Astrocyte (in vitro differentiated cells and primary cell): ENCODE data around the gene CTNS. TPM values are rescaled to one million over a fixed set of nuclear protein-coding genes. Genes with fewer than 3 reads are reported as not detected.

Source experiments
- DNase-seq: peaks from one replicate; pipeline ENCODE4 v3.0.0-alpha.2; 2010; ENCODE audit warnings: low read depth
- FAIRE-seq: peaks from 2 replicates; lab custom pipeline; 2011; peaks lifted over from hg19 to GRCh38; lab: Jason Lieb, UNC
- H2AFZ ChIP-seq: 2 replicates; pipeline ENCODE4 v1.6.0; 2012; ENCODE audit warnings: low read depth, low read length, inconsistent platforms
- H3K27ac ChIP-seq: 2 replicates; pipeline ENCODE4 v1.5.1; 2011; ENCODE audit warnings: low read depth, low read length, inconsistent platforms
- H3K27me3 ChIP-seq: 2 replicates; pipeline ENCODE4 v1.6.0; 2011; ENCODE audit warnings: low read length, inconsistent platforms; ENCODE audit not compliant: insufficient read depth
- H3K36me3 ChIP-seq: 2 replicates; pipeline ENCODE4 v1.5.1; 2011; ENCODE audit warnings: low read length, inconsistent platforms; ENCODE audit not compliant: insufficient read depth
- H3K4me1 ChIP-seq: 2 replicates; pipeline ENCODE4 v1.5.1; 2011; ENCODE audit warnings: low read length, inconsistent platforms; ENCODE audit not compliant: insufficient read depth
- H3K4me2 ChIP-seq: 2 replicates; pipeline ENCODE4 v1.6.0; 2012; ENCODE audit warnings: low read length, inconsistent platforms
- H3K4me3 ChIP-seq: 2 replicates; pipeline ENCODE4 v1.5.1; 2011; ENCODE audit warnings: low read depth, mild to moderate bottlenecking, low read length, inconsistent platforms; ENCODE audit not compliant: insufficient read depth
- H3K79me2 ChIP-seq: 2 replicates; pipeline ENCODE4 v1.6.0; 2012; ENCODE audit warnings: mild to moderate bottlenecking, low read length, inconsistent platforms; ENCODE audit not compliant: insufficient read depth
- H3K9ac ChIP-seq: 2 replicates; pipeline ENCODE4 v1.6.0; 2012; ENCODE audit warnings: mild to moderate bottlenecking, low read length, inconsistent platforms
- H3K9me3 ChIP-seq: 2 replicates; pipeline ENCODE4 v1.5.1; 2012; ENCODE audit warnings: low read depth, mild to moderate bottlenecking, low read length, inconsistent platforms; ENCODE audit not compliant: insufficient read depth
- H4K20me1 ChIP-seq: 2 replicates; pipeline ENCODE4 v1.6.0; 2012; ENCODE audit warnings: low read length, inconsistent platforms; ENCODE audit not compliant: insufficient read depth
- H3K27ac Mint-ChIP-seq: one replicate; pipeline ENCODE4 v1.8.0; 2021; ENCODE audit warnings: mild to moderate bottlenecking, mixed read lengths; ENCODE audit not compliant: unreplicated experiment
- H3K27me3 Mint-ChIP-seq: one replicate; pipeline ENCODE4 v1.8.0; 2021; ENCODE audit warnings: low read depth, mixed read lengths; ENCODE audit not compliant: unreplicated experiment
- H3K36me3 Mint-ChIP-seq: one replicate; pipeline ENCODE4 v1.8.0; 2021; ENCODE audit warnings: low read depth, mixed read lengths; ENCODE audit not compliant: unreplicated experiment
- H3K4me1 Mint-ChIP-seq: one replicate; pipeline ENCODE4 v1.8.0; 2021; ENCODE audit warnings: low read depth, mixed read lengths; ENCODE audit not compliant: unreplicated experiment
- H3K4me3 Mint-ChIP-seq: one replicate; pipeline ENCODE4 v1.8.0; 2021; ENCODE audit warnings: mild to moderate bottlenecking, moderate library complexity, mixed read lengths; ENCODE audit not compliant: unreplicated experiment
- H3K9me3 Mint-ChIP-seq: one replicate; pipeline ENCODE4 v1.8.0; 2021; ENCODE audit warnings: mild to moderate bottlenecking, mixed read lengths; ENCODE audit not compliant: unreplicated experiment
- EZH2 ChIP-seq: IDR thresholded peaks from 2 replicates; pipeline ENCODE4 v1.6.1; 2012; ENCODE audit warnings: mild to moderate bottlenecking, low read length, inconsistent platforms; ENCODE audit not compliant: insufficient read depth
- total RNA-seq: library from RNA; stranded (reverse); gene quantifications from 2 replicates; pipeline ENCODE4 v1.2.1, GENCODE V29; 2021
- TF ChIP-seq, protein P1 (sequence below): IDR thresholded peaks from 2 replicates; pipeline ENCODE4 v1.5.1; 2011; ENCODE audit warnings: low read depth, mild to moderate bottlenecking, inconsistent platforms, low read length, moderate library complexity; ENCODE audit not compliant: insufficient read depth

The CTNS gene
- total RNA-seq, 1 donor from 2014 or later, result 5.8 TPM

DNA sequence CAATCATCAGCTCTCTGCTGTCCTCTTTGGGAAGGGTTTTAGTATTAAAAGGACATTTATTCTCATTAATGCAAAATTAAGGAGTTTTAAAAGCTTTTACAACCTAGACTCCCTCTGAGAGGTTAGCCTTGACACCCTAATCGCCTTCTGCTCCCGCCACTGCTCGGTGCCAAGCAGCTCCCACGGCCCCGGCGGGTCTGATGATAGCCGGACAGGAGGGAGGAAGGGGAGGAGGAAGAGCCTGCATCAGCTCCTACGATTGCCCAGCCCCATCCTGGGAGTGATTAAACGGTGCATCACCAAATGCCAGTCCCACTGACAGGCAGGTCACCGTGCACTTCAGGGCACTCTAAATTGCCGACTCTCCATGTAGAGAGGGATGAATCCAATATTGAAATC, 8.8 kb upstream of the CTNS start:
- Histone ChIP-seq H3K4me3 (no peak overlapping the region), H3K79me2 (peaks cover 4% of the 10 kb centered on the region), H3K36me3 (peaks cover 14% of the 10 kb centered on the region), H3K4me2 (no peak overlapping the region), H3K27me3 (no peaks in the 10 kb centered on the region), H3K4me1 (no peaks in the 10 kb centered on the region), H3K9ac (no peak overlapping the region), H3K9me3 (no peaks in the 10 kb centered on the region), H3K27ac (no peak overlapping the region), H2AFZ (no peak overlapping the region), H4K20me1 (peaks cover 9% of the 10 kb centered on the region)
- Mint-ChIP-seq H3K36me3 (peaks cover 31% of the 10 kb centered on the region), H3K9me3 (no peaks in the 10 kb centered on the region), H3K27ac (no peak overlapping the region), H3K4me1 (no peaks in the 10 kb centered on the region), H3K4me3 (no peak overlapping the region), H3K27me3 (no peaks in the 10 kb centered on the region)
- DNase-seq, result no peak
- no peak for FAIRE-seq
- TF ChIP-seq, protein P1, sequence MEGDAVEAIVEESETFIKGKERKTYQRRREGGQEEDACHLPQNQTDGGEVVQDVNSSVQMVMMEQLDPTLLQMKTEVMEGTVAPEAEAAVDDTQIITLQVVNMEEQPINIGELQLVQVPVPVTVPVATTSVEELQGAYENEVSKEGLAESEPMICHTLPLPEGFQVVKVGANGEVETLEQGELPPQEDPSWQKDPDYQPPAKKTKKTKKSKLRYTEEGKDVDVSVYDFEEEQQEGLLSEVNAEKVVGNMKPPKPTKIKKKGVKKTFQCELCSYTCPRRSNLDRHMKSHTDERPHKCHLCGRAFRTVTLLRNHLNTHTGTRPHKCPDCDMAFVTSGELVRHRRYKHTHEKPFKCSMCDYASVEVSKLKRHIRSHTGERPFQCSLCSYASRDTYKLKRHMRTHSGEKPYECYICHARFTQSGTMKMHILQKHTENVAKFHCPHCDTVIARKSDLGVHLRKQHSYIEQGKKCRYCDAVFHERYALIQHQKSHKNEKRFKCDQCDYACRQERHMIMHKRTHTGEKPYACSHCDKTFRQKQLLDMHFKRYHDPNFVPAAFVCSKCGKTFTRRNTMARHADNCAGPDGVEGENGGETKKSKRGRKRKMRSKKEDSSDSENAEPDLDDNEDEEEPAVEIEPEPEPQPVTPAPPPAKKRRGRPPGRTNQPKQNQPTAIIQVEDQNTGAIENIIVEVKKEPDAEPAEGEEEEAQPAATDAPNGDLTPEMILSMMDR, result no peak
- TF ChIP-seq EZH2, result no peak

DNA sequence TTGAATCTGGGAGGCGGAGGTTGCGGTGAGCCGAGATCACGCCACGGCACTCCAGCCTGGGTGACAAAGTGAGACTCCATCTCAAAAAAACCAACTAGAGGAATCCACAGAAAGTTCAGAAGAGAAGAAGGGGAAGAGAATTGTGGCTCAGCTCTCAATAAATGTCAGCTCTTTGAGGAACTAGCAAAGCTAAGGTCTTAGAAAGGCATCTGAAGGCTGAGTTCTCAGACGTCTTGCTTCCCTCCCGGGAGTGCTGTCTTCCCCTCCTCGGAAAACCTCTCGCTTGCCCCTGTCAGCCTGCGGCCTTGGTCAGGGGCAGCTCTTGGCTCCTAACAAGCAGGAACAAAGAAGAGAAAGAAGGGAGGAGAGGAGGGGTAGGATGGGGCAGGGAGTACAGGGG, 5.8 kb upstream of the CTNS start:
- Histone ChIP-seq H3K9ac (no peak overlapping the region), H3K27me3 (no peaks in the 10 kb centered on the region), H3K36me3 (peaks cover 11% of the 10 kb centered on the region), H3K4me1 (peaks cover 4% of the 10 kb centered on the region), H2AFZ (no peak overlapping the region), H3K4me3 (no peak overlapping the region), H3K9me3 (no peaks in the 10 kb centered on the region), H3K27ac (no peak overlapping the region), H3K79me2 (peaks cover 17% of the 10 kb centered on the region), H3K4me2 (no peak overlapping the region), H4K20me1 (peaks cover 9% of the 10 kb centered on the region)
- no peak overlapping the region for H3K27ac Mint-ChIP-seq
- H3K27me3 Mint-ChIP-seq, result no peaks in the 10 kb centered on the region
- H3K4me1 Mint-ChIP-seq, result peaks cover 2% of the 10 kb centered on the region
- DNase-seq (no peak), FAIRE-seq (no peak)
- no peak overlapping the region for H3K4me3 Mint-ChIP-seq
- TF ChIP-seq EZH2, result no peak
- TF ChIP-seq, protein P1, result no peak
- H3K36me3 Mint-ChIP-seq, result peaks cover 18% of the 10 kb centered on the region
- no peaks in the 10 kb centered on the region for H3K9me3 Mint-ChIP-seq

DNA sequence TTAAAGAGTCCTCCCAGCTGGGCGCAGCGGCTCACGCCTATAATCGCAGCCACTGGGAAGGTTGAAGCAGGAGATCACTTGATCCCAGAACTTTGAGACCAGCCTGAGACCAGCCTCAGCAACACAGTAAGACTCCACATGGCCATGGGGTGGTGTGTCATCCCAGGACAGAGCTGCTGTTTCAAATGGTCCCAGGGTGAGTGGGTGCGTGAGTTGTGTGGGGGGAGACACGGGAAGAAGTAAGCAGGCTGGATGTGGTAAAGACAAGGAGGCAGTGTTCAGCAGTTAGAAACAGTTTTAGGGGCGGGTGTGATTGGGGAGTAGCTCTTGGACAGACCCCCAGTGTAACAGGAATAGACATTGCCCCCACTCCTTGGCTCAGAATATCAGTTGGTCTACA, 4.3 kb upstream of the CTNS start:
- Histone ChIP-seq H3K4me1 (peaks cover 6% of the 10 kb centered on the region), H3K4me3 (no peak overlapping the region), H3K4me2 (no peak overlapping the region), H3K9ac (no peak overlapping the region), H3K36me3 (peaks cover 6% of the 10 kb centered on the region), H4K20me1 (peaks cover 9% of the 10 kb centered on the region), H3K79me2 (peaks cover 21% of the 10 kb centered on the region), H2AFZ (no peak overlapping the region), H3K27ac (no peak overlapping the region), H3K27me3 (no peaks in the 10 kb centered on the region), H3K9me3 (no peaks in the 10 kb centered on the region)
- no peak overlapping the region for H3K27ac Mint-ChIP-seq
- FAIRE-seq (no peak), DNase-seq (no peak)
- no peak overlapping the region for H3K4me3 Mint-ChIP-seq
- peaks cover 9% of the 10 kb centered on the region for H3K36me3 Mint-ChIP-seq
- TF ChIP-seq, protein P1, result no peak
- TF ChIP-seq EZH2, result no peak
- H3K27me3 Mint-ChIP-seq, result no peaks in the 10 kb centered on the region
- H3K4me1 Mint-ChIP-seq, result peaks cover 2% of the 10 kb centered on the region
- H3K9me3 Mint-ChIP-seq, result no peaks in the 10 kb centered on the region
